ENCODE results near the gene GGT6.
A peak's percentile ranks its signal among the peaks of the same experiment; 100 is the strongest.

The GGT6 gene

GRCh38 chr17:4551141-4551540, 9.2 kb downstream of the GGT6 start:
- TF ChIP-seq SP2 (tag by site-specific recombination; IDR thresholded peaks at IDR 0.05): no peak
- TF ChIP-seq, protein P1, sequence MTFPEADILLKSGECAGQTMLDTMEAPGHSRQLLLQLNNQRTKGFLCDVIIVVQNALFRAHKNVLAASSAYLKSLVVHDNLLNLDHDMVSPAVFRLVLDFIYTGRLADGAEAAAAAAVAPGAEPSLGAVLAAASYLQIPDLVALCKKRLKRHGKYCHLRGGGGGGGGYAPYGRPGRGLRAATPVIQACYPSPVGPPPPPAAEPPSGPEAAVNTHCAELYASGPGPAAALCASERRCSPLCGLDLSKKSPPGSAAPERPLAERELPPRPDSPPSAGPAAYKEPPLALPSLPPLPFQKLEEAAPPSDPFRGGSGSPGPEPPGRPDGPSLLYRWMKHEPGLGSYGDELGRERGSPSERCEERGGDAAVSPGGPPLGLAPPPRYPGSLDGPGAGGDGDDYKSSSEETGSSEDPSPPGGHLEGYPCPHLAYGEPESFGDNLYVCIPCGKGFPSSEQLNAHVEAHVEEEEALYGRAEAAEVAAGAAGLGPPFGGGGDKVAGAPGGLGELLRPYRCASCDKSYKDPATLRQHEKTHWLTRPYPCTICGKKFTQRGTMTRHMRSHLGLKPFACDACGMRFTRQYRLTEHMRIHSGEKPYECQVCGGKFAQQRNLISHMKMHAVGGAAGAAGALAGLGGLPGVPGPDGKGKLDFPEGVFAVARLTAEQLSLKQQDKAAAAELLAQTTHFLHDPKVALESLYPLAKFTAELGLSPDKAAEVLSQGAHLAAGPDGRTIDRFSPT (tag by site-specific recombination; IDR thresholded peaks at IDR 0.05): no peak
- TF ChIP-seq, protein P2, sequence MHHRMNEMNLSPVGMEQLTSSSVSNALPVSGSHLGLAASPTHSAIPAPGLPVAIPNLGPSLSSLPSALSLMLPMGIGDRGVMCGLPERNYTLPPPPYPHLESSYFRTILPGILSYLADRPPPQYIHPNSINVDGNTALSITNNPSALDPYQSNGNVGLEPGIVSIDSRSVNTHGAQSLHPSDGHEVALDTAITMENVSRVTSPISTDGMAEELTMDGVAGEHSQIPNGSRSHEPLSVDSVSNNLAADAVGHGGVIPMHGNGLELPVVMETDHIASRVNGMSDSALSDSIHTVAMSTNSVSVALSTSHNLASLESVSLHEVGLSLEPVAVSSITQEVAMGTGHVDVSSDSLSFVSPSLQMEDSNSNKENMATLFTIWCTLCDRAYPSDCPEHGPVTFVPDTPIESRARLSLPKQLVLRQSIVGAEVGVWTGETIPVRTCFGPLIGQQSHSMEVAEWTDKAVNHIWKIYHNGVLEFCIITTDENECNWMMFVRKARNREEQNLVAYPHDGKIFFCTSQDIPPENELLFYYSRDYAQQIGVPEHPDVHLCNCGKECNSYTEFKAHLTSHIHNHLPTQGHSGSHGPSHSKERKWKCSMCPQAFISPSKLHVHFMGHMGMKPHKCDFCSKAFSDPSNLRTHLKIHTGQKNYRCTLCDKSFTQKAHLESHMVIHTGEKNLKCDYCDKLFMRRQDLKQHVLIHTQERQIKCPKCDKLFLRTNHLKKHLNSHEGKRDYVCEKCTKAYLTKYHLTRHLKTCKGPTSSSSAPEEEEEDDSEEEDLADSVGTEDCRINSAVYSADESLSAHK (tag by site-specific recombination; IDR thresholded peaks at IDR 0.05): no peak
- TF ChIP-seq BCL11B (tag by site-specific recombination; IDR thresholded peaks at IDR 0.05; ENCODE audit: low read depth): no peak
- no peak for TF ChIP-seq ZNF777 (tag by site-specific recombination; IDR thresholded peaks at IDR 0.05; ENCODE audit: borderline replicate concordance)
- no peak for TF ChIP-seq ZNF530 (tag by site-specific recombination; IDR thresholded peaks at IDR 0.05; ENCODE audit: low read depth)
- TF ChIP-seq ZFP3 (tag by site-specific recombination; IDR thresholded peaks at IDR 0.05; ENCODE audit: low read depth): no peak
- TF ChIP-seq CTCF (tag by site-specific recombination; IDR thresholded peaks at IDR 0.05): peak; percentile 35; the same call in 1 of the 2 replicates
- TF ChIP-seq ZNF341 (tag by site-specific recombination; IDR thresholded peaks at IDR 0.05; ENCODE audit: low read depth): 0 out of 2 replicates have a peak, but pooled peaks have one; percentile 19
- CTCF ChIA-PET: interaction anchor here (0.6 to 3.0 kb wide), 5 partner anchors 13 to 210 kb away, joined by 3 to 13 read pairs (median 6); no protein-coding TSS in a partner anchor
- Histone ChIP-seq H3K27ac (ENCODE audit: extremely low read depth, low read depth, low read length) (no peak overlapping the region), H3K4me1 (ENCODE audit: control insufficient read depth, insufficient read depth, low read length) (peaks cover 6% of the 10 kb centered on the region; the same call in 1 of the 2 replicates), H3K36me3 (ENCODE audit: control insufficient read depth in 2 of 2, insufficient read depth in 1 of 2, low read length in 2 of 2) (peaks cover 39 to 83% of the 10 kb centered on the region in 2 experiments), H3K4me3 (ENCODE audit: low read depth, low read length) (no peak overlapping the region), H3K9me3 (ENCODE audit: control insufficient read depth, insufficient read depth, low read depth, low read length) (no peaks in the 10 kb centered on the region)
- POLR2A ChIA-PET: interaction anchor here (1.3 kb wide), 1 partner anchor 13 kb away, joined by 4 read pairs; no protein-coding TSS in a partner anchor

- peaks cover 39 to 88% of the 10 kb centered on the region in 2 experiments for H3K36me3 ChIP-seq (ENCODE audit: control insufficient read depth in 2 of 2, insufficient read depth in 1 of 2, low read length in 2 of 2)
- H3K9me3 ChIP-seq (ENCODE audit: control insufficient read depth, insufficient read depth, low read depth, low read length): no peaks in the 10 kb centered on the region
- ChIA-PET CTCF (interaction anchor here (0.6 to 3.0 kb wide), 4 partner anchors 12 to 211 kb away, joined by 3 to 13 read pairs (median 6); no protein-coding TSS in a partner anchor), POLR2A (interaction anchor here (0.6 kb wide), 1 partner anchor 1670 kb away, joined by 5 read pairs; no protein-coding TSS in a partner anchor)
- H3K4me3 ChIP-seq (ENCODE audit: low read depth, low read length): no peak overlapping the region
- 0 out of 2 replicates have a peak, but pooled peaks cover 3% of the 10 kb centered on the region for H3K4me1 ChIP-seq (ENCODE audit: control insufficient read depth, insufficient read depth, low read length)
- no peak overlapping the region for H3K27ac ChIP-seq (ENCODE audit: extremely low read depth, low read depth, low read length)
- no peak for TF ChIP-seq ZNF184 (tag by site-specific recombination; IDR thresholded peaks at IDR 0.05)
- no peak for TF ChIP-seq ZNF335 (tag by site-specific recombination; conservative IDR thresholded peaks at IDR 0.05)
- no peak for TF ChIP-seq ZNF394 (tag by site-specific recombination; IDR thresholded peaks at IDR 0.05; ENCODE audit: borderline replicate concordance)
- TF ChIP-seq KLF1 (tag by site-specific recombination; IDR thresholded peaks at IDR 0.05): no peak
- no peak for TF ChIP-seq ZBTB7A (tag by site-specific recombination; IDR thresholded peaks at IDR 0.05; ENCODE audit: low read depth)
- no peak for TF ChIP-seq IKZF3 (tag by site-specific recombination; IDR thresholded peaks at IDR 0.05)
- TF ChIP-seq ZNF155 (tag by site-specific recombination; IDR thresholded peaks at IDR 0.05): no peak
- no peak for TF ChIP-seq ZNF785 (tag by site-specific recombination; IDR thresholded peaks at IDR 0.05)
- TF ChIP-seq ZSCAN18 (tag by site-specific recombination; IDR thresholded peaks at IDR 0.05): no peak
- TF ChIP-seq ZNF76 (tag by site-specific recombination; IDR thresholded peaks at IDR 0.05; ENCODE audit: borderline replicate concordance, low read depth): no peak
- TF ChIP-seq ZNF169 (tag by site-specific recombination; IDR thresholded peaks at IDR 0.05): no peak
- no peak for TF ChIP-seq PRDM10 (tag by site-specific recombination; IDR thresholded peaks at IDR 0.05)
Measured at GRCh38 chr17:4550534-4551039, 9.8 kb downstream of the GGT6 start.

Measured in HEK293 (cell line).